NCI-H510A treated with DMSO at 0.1 percent for 48 hours (cell line): ENCODE measurements around the gene ALK.

ENCODE experiments used
- DNase-seq: peaks from one replicate; lab custom pipeline; 2025; lab: John Stamatoyannopoulos, UW

ALK gene

GRCh38 chr2:29360016-29360784 is 561.2 kb downstream of the ALK start:
- DNase-seq, result no peak

DNA sequence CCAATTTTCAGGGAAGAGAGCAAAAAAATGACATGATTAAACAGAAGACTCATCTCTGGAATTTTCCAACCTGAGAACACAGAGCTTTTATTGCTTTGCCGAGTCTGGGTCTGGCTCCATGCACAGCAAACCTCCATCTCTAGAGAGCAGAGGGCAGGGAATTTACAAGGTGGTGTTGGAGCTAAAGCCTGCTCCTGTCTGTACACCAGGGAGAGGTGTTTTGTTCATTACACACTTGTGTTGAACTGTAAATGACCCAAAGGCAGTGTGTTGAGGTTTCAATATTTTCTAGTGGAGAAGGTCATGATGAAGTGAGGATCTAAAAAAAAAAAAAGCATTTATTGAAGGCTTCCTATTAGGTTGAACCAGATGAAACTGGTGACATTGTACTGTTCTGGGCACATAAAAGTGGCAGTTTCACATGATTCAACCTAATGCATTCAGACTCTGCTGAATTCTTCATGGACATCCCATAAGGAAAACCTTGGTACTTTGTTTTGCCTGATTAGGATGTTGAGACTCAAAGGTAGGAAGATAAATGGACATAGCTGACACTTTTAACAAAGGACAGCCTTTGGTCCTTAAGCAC is 567.9 kb downstream of the ALK start:
- no peak for DNase-seq

- no peak for DNase-seq
Measured at GRCh38 chr2:29351916-29352591, 569.3 kb downstream of the ALK start.

- no peak for DNase-seq
Measured at GRCh38 chr2:29351248-29351647, 570.1 kb downstream of the ALK start.

- DNase-seq, result no peak
Measured at GRCh38 chr2:29349316-29350030, 571.9 kb downstream of the ALK start.

DNA sequence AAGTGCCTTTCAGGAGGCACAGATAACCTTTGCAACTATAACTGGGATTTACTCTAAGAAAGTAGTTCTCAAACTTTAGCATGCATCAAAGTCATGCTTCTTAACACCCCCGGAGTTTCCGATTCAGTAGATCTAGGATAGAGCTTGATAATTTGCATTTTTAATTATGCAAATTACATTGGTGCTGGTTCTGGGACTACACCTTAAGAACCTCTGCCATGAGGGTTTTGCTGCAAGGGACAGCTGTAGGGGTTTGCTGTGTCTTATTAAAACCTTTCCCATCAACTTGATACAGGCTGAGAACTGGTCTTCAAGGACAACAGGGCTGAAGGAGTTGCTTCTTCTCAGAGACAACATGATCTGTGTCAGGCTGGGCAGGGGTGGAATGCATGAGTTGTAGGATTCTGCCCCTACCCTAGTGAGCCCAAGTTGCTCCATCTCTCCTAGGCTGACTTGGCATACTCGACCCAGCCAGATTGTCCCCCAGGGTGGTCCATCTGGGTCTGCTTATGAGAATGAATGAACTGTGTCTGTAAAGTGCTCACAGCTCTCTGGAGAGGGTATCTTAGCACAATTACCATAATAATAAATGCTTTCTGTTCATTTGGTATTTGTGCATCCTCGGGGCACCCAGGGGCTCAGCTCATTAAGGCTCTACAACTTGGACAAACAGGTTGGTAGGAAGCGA is 573.5 kb downstream of the ALK start:
- DNase-seq, result no peak

- no peak for DNase-seq
Measured at GRCh38 chr2:29345236-29345635, 576.1 kb downstream of the ALK start.

GRCh38 chr2:29343830-29344229 is 577.6 kb downstream of the ALK start:
- DNase-seq, result no peak

- DNase-seq, result no peak
Measured at GRCh38 chr2:29336341-29337241, 584.8 kb downstream of the ALK start.

DNA sequence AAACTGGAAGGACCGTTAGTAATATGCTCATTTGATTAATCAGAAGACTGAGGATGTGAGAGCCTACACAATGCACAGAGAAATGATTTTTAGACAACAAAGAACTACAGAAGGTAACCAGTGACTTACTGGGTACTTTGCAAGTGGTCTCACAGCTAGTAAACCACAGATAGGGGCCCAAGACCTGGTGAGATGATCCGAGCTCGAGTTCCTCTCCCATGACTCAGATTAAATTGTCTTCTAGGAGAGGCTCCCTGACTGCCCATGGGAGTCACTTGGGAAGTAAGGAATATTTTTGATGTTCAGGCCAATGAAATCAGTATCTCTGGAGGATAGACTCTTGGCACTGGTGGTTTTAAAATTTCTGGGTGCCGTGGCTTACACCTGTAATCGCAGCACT is 586.0 kb downstream of the ALK start:
- no peak for DNase-seq

DNA sequence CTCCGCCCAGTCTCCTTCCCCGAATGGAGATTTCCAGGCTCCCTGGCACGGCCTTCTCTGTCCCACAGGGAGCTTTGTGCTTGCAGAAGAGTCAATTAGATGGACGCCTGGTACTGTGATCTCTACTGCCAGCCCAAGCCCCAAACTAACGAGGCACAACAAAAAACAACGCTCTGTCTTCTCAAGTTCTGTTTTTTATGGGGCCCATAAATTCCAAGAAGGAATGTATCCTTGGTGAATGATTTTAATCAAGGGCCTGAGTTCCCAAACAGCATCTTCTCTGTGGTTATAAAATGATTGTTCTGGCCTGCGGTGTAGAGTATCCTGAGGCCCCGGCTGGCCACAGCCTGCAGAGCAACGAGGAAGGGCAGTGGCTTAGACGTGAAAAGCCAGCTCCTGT is 586.7 kb downstream of the ALK start:
- DNase-seq, result no peak

DNA sequence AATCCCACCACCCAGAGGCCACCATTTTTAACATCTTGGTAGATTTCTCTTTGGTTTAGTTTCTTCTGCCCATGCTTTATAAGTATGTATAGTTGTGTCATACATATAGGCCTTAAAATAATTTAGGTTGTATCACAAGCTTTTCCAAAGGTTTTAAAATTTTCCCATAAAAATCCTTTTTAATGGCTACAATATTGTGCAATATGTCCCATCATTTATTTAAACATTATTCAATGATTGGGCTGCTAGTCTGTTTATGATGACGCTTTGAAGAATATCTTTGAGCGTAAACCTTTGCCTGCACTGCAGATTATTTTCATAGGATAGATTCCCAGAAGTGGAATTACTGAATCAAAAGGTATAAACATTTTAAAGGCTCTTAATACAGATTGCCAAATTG is 588.8 kb downstream of the ALK start:
- DNase-seq, result no peak

GRCh38 chr2:29329899-29330298 is 591.5 kb downstream of the ALK start:
- DNase-seq, result no peak

DNA sequence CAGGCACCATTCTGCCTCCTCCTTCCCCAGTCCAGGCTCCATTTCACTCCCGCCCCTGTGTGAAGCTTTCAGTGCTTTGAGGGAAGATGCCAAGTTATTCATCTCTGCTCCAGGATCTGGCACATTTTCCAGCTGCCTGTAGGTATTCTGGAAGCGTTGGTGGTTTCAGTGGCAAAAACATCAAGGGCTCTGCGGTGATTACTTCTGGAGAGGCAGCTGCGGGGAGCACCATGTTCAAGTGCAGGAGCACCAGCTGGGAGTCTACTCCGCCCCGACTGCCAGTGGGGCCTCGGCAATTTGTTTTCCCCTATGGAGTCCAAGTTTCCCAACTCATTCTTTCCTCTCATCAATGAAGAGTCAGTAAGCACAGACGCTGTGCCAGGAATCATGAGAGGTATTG is 594.5 kb downstream of the ALK start:
- DNase-seq, result no peak

GRCh38 chr2:29325544-29325943 is 595.8 kb downstream of the ALK start:
- no peak for DNase-seq

DNA sequence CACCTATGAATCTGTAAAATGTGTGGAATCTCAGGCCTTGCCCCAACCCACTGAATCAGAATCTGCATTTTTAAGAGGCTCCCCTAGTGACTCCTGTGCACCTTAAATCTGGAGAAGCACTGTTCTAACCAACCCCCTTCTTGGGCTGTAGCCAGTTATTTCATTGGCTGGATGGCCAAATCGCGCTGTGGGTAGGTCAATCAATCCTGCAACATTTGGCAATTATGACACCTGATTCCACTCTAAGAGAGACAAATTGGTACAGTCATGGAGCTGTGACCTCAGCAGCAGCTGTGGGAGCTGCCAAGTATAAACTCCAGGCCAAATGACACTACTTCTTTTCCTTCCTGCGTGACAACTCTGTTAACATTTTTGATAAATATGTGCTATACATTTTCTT is 597.4 kb downstream of the ALK start:
- no peak for DNase-seq

- DNase-seq, result no peak
Measured at GRCh38 chr2:29323301-29323700, 598.1 kb downstream of the ALK start.

DNA sequence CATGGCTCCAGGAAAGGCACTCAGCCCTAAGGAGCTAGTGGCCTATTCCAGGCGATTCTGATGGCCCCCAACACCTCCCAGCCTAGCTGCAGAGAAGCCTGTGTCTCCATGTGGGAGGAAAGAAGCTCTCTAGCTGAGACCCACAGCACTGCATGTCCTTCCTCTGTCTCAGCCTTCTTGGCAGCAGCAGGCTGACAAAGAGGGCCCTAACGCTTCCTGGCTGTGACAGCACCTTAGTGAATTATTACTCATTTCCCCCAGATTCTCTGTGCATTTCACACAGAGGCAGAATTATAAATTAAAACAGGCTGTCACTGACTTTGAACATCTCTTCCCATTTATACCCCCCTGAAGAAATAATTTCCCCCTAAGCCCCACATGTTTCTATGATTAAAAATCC is 599.4 kb downstream of the ALK start:
- no peak for DNase-seq

DNA sequence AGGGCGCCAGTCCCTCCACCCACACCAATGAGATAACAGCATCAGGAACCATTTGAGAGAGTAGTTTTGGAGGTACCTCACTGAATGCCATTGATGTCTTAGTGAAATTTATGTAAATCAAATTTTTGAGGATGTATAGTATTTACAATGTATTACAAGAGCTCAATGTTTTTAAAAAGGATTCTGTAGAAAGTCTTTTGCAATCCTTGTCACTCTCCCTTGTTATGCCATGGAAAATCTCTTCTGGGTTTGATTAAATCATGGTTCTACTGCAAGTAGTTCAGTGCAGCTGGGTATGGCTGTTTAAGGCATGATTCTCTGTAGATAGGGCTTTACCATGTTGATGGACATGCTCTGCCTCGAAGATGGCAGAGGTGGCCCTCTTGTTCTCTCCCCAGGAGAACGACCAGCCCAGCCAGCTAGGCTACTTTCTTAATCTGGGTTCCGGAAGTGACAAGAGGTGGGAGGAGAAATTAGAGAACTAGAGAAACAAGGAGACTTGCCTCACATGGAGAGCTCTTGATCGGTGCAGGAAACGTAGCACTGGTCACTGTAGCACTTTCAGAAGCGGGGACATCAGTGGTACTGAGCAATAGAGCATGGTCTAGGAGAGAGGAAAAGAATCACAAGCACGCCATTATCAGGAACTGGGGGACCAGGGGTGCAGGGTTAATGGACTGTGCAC is 603.4 kb downstream of the ALK start:
- peak; percentile 77 for DNase-seq

DNA sequence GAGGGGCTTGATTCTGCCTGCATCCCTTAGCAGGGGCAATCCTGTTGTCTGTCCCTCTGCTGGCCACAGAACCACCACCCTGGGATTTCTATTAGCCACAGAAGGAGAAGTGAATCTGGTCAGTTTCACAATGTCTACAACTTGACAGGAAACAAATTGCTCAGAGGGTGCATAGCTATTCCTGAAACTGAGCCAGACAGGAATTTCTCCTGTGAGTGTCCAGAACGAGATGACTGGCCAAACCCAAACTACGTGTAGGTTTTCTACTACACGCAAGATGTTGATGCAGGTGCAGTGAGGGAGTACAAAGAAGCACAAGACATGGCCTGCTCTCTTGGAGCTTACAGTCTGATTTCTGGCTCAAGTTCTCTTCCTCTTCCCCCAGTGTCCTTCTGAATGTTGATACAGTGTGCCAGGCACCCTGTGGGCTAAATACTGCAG is 604.3 kb downstream of the ALK start:
- no peak for DNase-seq
